ENCODE results near the gene CFAP58. TPM values are rescaled to one million over a fixed set of nuclear protein-coding genes. Genes with fewer than 3 reads are reported as not detected.
A peak's percentile ranks its signal among the peaks of the same experiment; 100 is the strongest.

The CFAP58 gene
- total RNA-seq, 2 experiments from 2014 or later: not detected

- Histone ChIP-seq H3K4me3 (ENCODE audit: low read length) (no peak overlapping the region), H3K9me3 (ENCODE audit: control insufficient read depth in 1 of 2, insufficient read depth in 1 of 2, low read length in 2 of 2) (no peaks in the 10 kb centered on the region), H3K27ac (ENCODE audit: low read depth in 1 of 2, low read length in 2 of 2) (no peak overlapping the region), H3K36me3 (ENCODE audit: insufficient read depth, low read length) (peaks cover 40% of the 10 kb centered on the region), H3K4me1 (ENCODE audit: insufficient read depth, low read length) (peaks cover 62% of the 10 kb centered on the region), H3K27me3 (ENCODE audit: control insufficient read depth in 1 of 2, insufficient read depth in 2 of 2, low read length in 2 of 2) (no peaks in the 10 kb centered on the region)
- TF ChIP-seq CTCF (IDR thresholded peaks at IDR 0.05): no peak
- Mint-ChIP-seq H3K27ac (peak overlapping the region; percentile 88), H3K27me3 (no peaks in the 10 kb centered on the region), H3K4me1 (ENCODE audit: low read depth) (peaks cover 74% of the 10 kb centered on the region), H3K36me3 (ENCODE audit: low read depth) (peaks cover 38% of the 10 kb centered on the region), H3K9me3 (no peaks in the 10 kb centered on the region), H3K4me3 (peak overlapping the region; percentile 30)
- no peak for DNase-seq
- intact Hi-C loops (cut with DNase I, micrococcal nuclease): no loop called here
- no peak for ATAC-seq (ENCODE audit: poor library complexity)
- CTCF ChIA-PET: no interaction called here
- POLR2A ChIA-PET: interaction anchor here (1.2 to 6.1 kb wide), 2 partner anchors 17 to 20 kb away, joined by 3 to 38 read pairs; partner anchors contain the start of gene ITPRIP
These were observed 34.6 kb upstream of the CFAP58 start for GRCh38 chr10:104318810-104319741.

GRCh38 chr10:104321226-104321625 is 32.4 kb upstream of the CFAP58 start:
- Histone ChIP-seq H3K27me3 (ENCODE audit: control insufficient read depth in 1 of 2, insufficient read depth in 2 of 2, low read length in 2 of 2) (no peaks in the 10 kb centered on the region), H3K27ac (ENCODE audit: low read depth in 1 of 2, low read length in 2 of 2) (no peak overlapping the region), H3K4me1 (ENCODE audit: insufficient read depth, low read length) (peaks cover 82% of the 10 kb centered on the region), H3K9me3 (ENCODE audit: control insufficient read depth in 1 of 2, insufficient read depth in 1 of 2, low read length in 2 of 2) (no peaks in the 10 kb centered on the region), H3K4me3 (ENCODE audit: low read length) (no peak overlapping the region), H3K36me3 (ENCODE audit: insufficient read depth, low read length) (peaks cover 18% of the 10 kb centered on the region)
- ChIA-PET POLR2A (interaction anchor here (0.8 to 6.1 kb wide), 7 partner anchors 8 to 32 kb away, joined by 3 to 43 read pairs (median 9); partner anchors contain the start of genes CFAP58 and ITPRIP), CTCF (interaction anchor here (0.9 to 3.1 kb wide), 7 partner anchors 9 to 32 kb away, joined by 3 to 12 read pairs (median 4); partner anchors contain the start of genes CFAP58 and ITPRIP)
- DNase-seq (no peak), ATAC-seq (ENCODE audit: poor library complexity) (no peak)
- Mint-ChIP-seq H3K4me1 (ENCODE audit: low read depth) (peaks cover 95% of the 10 kb centered on the region), H3K4me3 (peak overlapping the region; percentile 81), H3K36me3 (ENCODE audit: low read depth) (peaks cover 31% of the 10 kb centered on the region), H3K27ac (peak overlapping the region; percentile 88), H3K27me3 (no peaks in the 10 kb centered on the region), H3K9me3 (no peaks in the 10 kb centered on the region)
- intact Hi-C loops (cut with DNase I, micrococcal nuclease): no loop called here
- no peak for TF ChIP-seq CTCF (IDR thresholded peaks at IDR 0.05)

GRCh38 chr10:104321725-104322415 is 31.8 kb upstream of the CFAP58 start:
- peaks cover 88% of the 10 kb centered on the region for H3K4me1 ChIP-seq (ENCODE audit: insufficient read depth, low read length)
- CTCF ChIA-PET: interaction anchor here (0.9 to 3.1 kb wide), 8 partner anchors 10 to 47 kb away, joined by 3 to 12 read pairs (median 4); partner anchors contain the start of genes CFAP58 and ITPRIP
- Mint-ChIP-seq H3K36me3 (ENCODE audit: low read depth) (peaks cover 25% of the 10 kb centered on the region), H3K9me3 (no peaks in the 10 kb centered on the region), H3K27me3 (no peaks in the 10 kb centered on the region), H3K4me1 (ENCODE audit: low read depth) (peaks cover 99% of the 10 kb centered on the region), H3K4me3 (peak overlapping the region; percentile 81), H3K27ac (peak overlapping the region; percentile 88)
- no peak for TF ChIP-seq CTCF (IDR thresholded peaks at IDR 0.05)
- POLR2A ChIA-PET: interaction anchor here (0.8 to 6.1 kb wide), 6 partner anchors 9 to 32 kb away, joined by 3 to 43 read pairs (median 9); partner anchors contain the start of genes CFAP58 and ITPRIP
- no peaks in the 10 kb centered on the region for H3K27me3 ChIP-seq (ENCODE audit: control insufficient read depth in 1 of 2, insufficient read depth in 2 of 2, low read length in 2 of 2)
- peak in 6 of 14 experiments; percentile 31 to 60 (median 43) for DNase-seq
- H3K36me3 ChIP-seq (ENCODE audit: insufficient read depth, low read length): peaks cover 13% of the 10 kb centered on the region
- peak overlapping the region; percentile 22 for H3K4me3 ChIP-seq (ENCODE audit: low read length)
- H3K27ac ChIP-seq (ENCODE audit: low read depth in 1 of 2, low read length in 2 of 2): peak overlapping the region; percentile 39 to 79
- ATAC-seq (ENCODE audit: poor library complexity): peak; percentile 79
- H3K9me3 ChIP-seq (ENCODE audit: control insufficient read depth in 1 of 2, insufficient read depth in 1 of 2, low read length in 2 of 2): no peaks in the 10 kb centered on the region
- intact Hi-C loops (cut with DNase I, micrococcal nuclease): loop anchor here in 1 of 2 experiments (1.0 to 2.0 kb wide), 2 partner anchors 14 to 17 kb away; partner anchors contain the start of gene ITPRIP
